BLaER1 (cell line): ENCODE results near the gene AUTS2.

Experiments used
- H3K27ac ChIP-seq: shearing (Covaris generic); formaldehyde crosslinking; 2 replicates; pipeline ENCODE4 v1.8.1; 2022
- H3K27me3 ChIP-seq: shearing (Covaris generic); formaldehyde crosslinking; 2 replicates; pipeline ENCODE4 v1.8.1; 2022
- H3K36me3 ChIP-seq: shearing (Covaris generic); formaldehyde crosslinking; 2 replicates; pipeline ENCODE4 v1.8.1; 2022
- H3K4me1 ChIP-seq: shearing (Covaris generic); formaldehyde crosslinking; 2 replicates; pipeline ENCODE4 v1.8.1; 2022
- H3K4me2 ChIP-seq: shearing (Covaris generic); formaldehyde crosslinking; 2 replicates; pipeline ENCODE4 v1.8.1; 2022
- H3K4me3 ChIP-seq: shearing (Covaris generic); formaldehyde crosslinking; 2 replicates; pipeline ENCODE4 v1.8.1; 2022
- H3K9ac ChIP-seq: shearing (Covaris generic); formaldehyde crosslinking; 2 replicates; pipeline ENCODE4 v1.8.1; 2022
- H3K9me3 ChIP-seq: shearing (Covaris generic); formaldehyde crosslinking; 2 replicates; pipeline ENCODE4 v1.8.1; 2022
- H4K20me1 ChIP-seq: shearing (Covaris generic); formaldehyde crosslinking; 2 replicates; pipeline ENCODE4 v1.8.1; 2022
- Cebpa-rat ChIP-seq: shearing (Covaris generic); IDR thresholded peaks from 2 replicates; pipeline ENCODE4 v1.8.1; 2022

Gene AUTS2

GRCh38 chr7:70615066-70615606, 1016.9 kb downstream of the AUTS2 start:
- peak overlapping the region; percentile 81 for H3K4me2 ChIP-seq
- no peak overlapping the region for H3K4me3 ChIP-seq
- TF ChIP-seq Cebpa-rat = no peak
- peaks cover 78% of the 10 kb centered on the region for H3K4me1 ChIP-seq
- peaks cover 7% of the 10 kb centered on the region; the same call in 1 of the 2 replicates for H4K20me1 ChIP-seq
- H3K27me3 ChIP-seq = no peaks in the 10 kb centered on the region
- no peaks in the 10 kb centered on the region for H3K36me3 ChIP-seq
- peak overlapping the region; percentile 22; the same call in 1 of the 2 replicates for H3K27ac ChIP-seq
- H3K9me3 ChIP-seq = no peaks in the 10 kb centered on the region
- no peak overlapping the region; the same call in 1 of the 2 replicates for H3K9ac ChIP-seq

GRCh38 chr7:70616211-70616610, 1017.9 kb downstream of the AUTS2 start:
- peaks cover 7% of the 10 kb centered on the region; the same call in 1 of the 2 replicates for H4K20me1 ChIP-seq
- no peak overlapping the region for H3K4me3 ChIP-seq
- TF ChIP-seq Cebpa-rat = no peak
- H3K9ac ChIP-seq = no peak overlapping the region
- H3K4me1 ChIP-seq = peaks cover 88% of the 10 kb centered on the region
- no peaks in the 10 kb centered on the region for H3K36me3 ChIP-seq
- H3K4me2 ChIP-seq = peak overlapping the region; percentile 81
- H3K9me3 ChIP-seq = no peaks in the 10 kb centered on the region
- H3K27ac ChIP-seq = no peak overlapping the region
- no peaks in the 10 kb centered on the region for H3K27me3 ChIP-seq

- H3K4me1 ChIP-seq = peaks cover 88% of the 10 kb centered on the region
These were observed 1018.5 kb downstream of the AUTS2 start for GRCh38 chr7:70616821-70617220.

GRCh38 chr7:70618020-70618551, 1019.8 kb downstream of the AUTS2 start:
- Histone ChIP-seq H3K9me3 (no peaks in the 10 kb centered on the region), H3K27me3 (no peaks in the 10 kb centered on the region), H3K9ac (peak overlapping the region; percentile 30; the same call in 1 of the 2 replicates), H3K4me2 (peak overlapping the region; percentile 81), H3K36me3 (peaks cover 4% of the 10 kb centered on the region), H4K20me1 (peaks cover 7% of the 10 kb centered on the region; the same call in 1 of the 2 replicates), H3K27ac (peak overlapping the region; percentile 60; the same call in 1 of the 2 replicates), H3K4me3 (no peak overlapping the region), H3K4me1 (peaks cover 81% of the 10 kb centered on the region)
- TF ChIP-seq Cebpa-rat = no peak

More at GRCh38 chr7:70616821-70617220, 1018.5 kb downstream of the AUTS2 start:
- no peak overlapping the region for H3K27ac ChIP-seq
- no peak overlapping the region for H3K4me3 ChIP-seq
- peaks cover 7% of the 10 kb centered on the region; the same call in 1 of the 2 replicates for H4K20me1 ChIP-seq
- H3K4me2 ChIP-seq = peak overlapping the region; percentile 81
- H3K9me3 ChIP-seq = no peaks in the 10 kb centered on the region
- no peaks in the 10 kb centered on the region for H3K27me3 ChIP-seq
- TF ChIP-seq Cebpa-rat = no peak
- no peak overlapping the region for H3K9ac ChIP-seq
- H3K36me3 ChIP-seq = no peaks in the 10 kb centered on the region

GRCh38 chr7:70619130-70619529, 1020.9 kb downstream of the AUTS2 start:
- H4K20me1 ChIP-seq = peaks cover 7% of the 10 kb centered on the region; the same call in 1 of the 2 replicates
- peak overlapping the region; percentile 13; the same call in 1 of the 2 replicates for H3K27ac ChIP-seq
- H3K4me2 ChIP-seq = peak overlapping the region; percentile 81
- H3K4me3 ChIP-seq = no peak overlapping the region
- no peak overlapping the region; the same call in 1 of the 2 replicates for H3K9ac ChIP-seq
- no peak for TF ChIP-seq Cebpa-rat
- H3K27me3 ChIP-seq = no peaks in the 10 kb centered on the region
- H3K9me3 ChIP-seq = no peaks in the 10 kb centered on the region
- H3K36me3 ChIP-seq = peaks cover 10% of the 10 kb centered on the region
- peaks cover 70% of the 10 kb centered on the region for H3K4me1 ChIP-seq

GRCh38 chr7:70619659-70620058, 1021.4 kb downstream of the AUTS2 start:
- peaks cover 13% of the 10 kb centered on the region for H3K36me3 ChIP-seq
- TF ChIP-seq Cebpa-rat = no peak
- H3K9ac ChIP-seq = no peak overlapping the region; the same call in 1 of the 2 replicates
- H3K4me2 ChIP-seq = peak overlapping the region; percentile 81
- H3K27me3 ChIP-seq = no peaks in the 10 kb centered on the region
- H3K27ac ChIP-seq = peak overlapping the region; percentile 13; the same call in 1 of the 2 replicates
- no peaks in the 10 kb centered on the region for H3K9me3 ChIP-seq
- peaks cover 7% of the 10 kb centered on the region; the same call in 1 of the 2 replicates for H4K20me1 ChIP-seq
- no peak overlapping the region for H3K4me3 ChIP-seq
- H3K4me1 ChIP-seq = peaks cover 65% of the 10 kb centered on the region

GRCh38 chr7:70620333-70621055, 1022.2 kb downstream of the AUTS2 start:
- TF ChIP-seq Cebpa-rat = no peak
- Histone ChIP-seq H3K9me3 (no peaks in the 10 kb centered on the region), H3K4me2 (peak overlapping the region; percentile 81; the same call in 1 of the 2 replicates), H3K4me3 (no peak overlapping the region), H3K27ac (no peak overlapping the region), H3K27me3 (no peaks in the 10 kb centered on the region), H3K36me3 (peaks cover 17% of the 10 kb centered on the region), H3K9ac (no peak overlapping the region), H4K20me1 (no peaks in the 10 kb centered on the region), H3K4me1 (peaks cover 57% of the 10 kb centered on the region)

GRCh38 chr7:70621954-70622600, 1023.8 kb downstream of the AUTS2 start:
- peaks cover 41% of the 10 kb centered on the region for H3K4me1 ChIP-seq
- no peak overlapping the region for H3K27ac ChIP-seq
- H3K4me2 ChIP-seq = no peak overlapping the region
- H4K20me1 ChIP-seq = no peaks in the 10 kb centered on the region
- H3K9me3 ChIP-seq = 0 out of 2 replicates have a peak, but pooled peaks cover 5% of the 10 kb centered on the region
- H3K4me3 ChIP-seq = no peak overlapping the region
- H3K27me3 ChIP-seq = no peaks in the 10 kb centered on the region
- H3K9ac ChIP-seq = no peak overlapping the region
- H3K36me3 ChIP-seq = peaks cover 17% of the 10 kb centered on the region
- no peak for TF ChIP-seq Cebpa-rat

- H3K9me3 ChIP-seq = 0 out of 2 replicates have a peak, but pooled peaks cover 5% of the 10 kb centered on the region
- no peak overlapping the region for H3K4me3 ChIP-seq
- H3K4me2 ChIP-seq = no peak overlapping the region
- no peaks in the 10 kb centered on the region for H3K27me3 ChIP-seq
- peaks cover 17% of the 10 kb centered on the region for H3K36me3 ChIP-seq
- H3K4me1 ChIP-seq = peaks cover 38% of the 10 kb centered on the region
- no peaks in the 10 kb centered on the region for H4K20me1 ChIP-seq
- TF ChIP-seq Cebpa-rat = no peak
- no peak overlapping the region for H3K27ac ChIP-seq
- H3K9ac ChIP-seq = no peak overlapping the region
These were observed 1024.7 kb downstream of the AUTS2 start for GRCh38 chr7:70622936-70623335.
